WTC11 (cell line): Measurements from ENCODE around the gene FOXA2. TPM values are rescaled to one million over a fixed set of nuclear protein-coding genes. Genes with fewer than 3 reads are reported as not detected.
A peak's percentile ranks its signal among the peaks of the same experiment; 100 is the strongest.

Source experiments
- ATAC-seq: fragments of 200-7000 bp; cut with Tn5 transposase; 2 replicates; pipeline ENCODE4 v1.10.0; 2021; ENCODE audit warnings: mild to moderate bottlenecking, moderate library complexity
- CTCF ChIA-PET: fragments of 300-600 bp; sonication (Branson Sonifier 250); formaldehyde crosslinking; loops from one replicate; lab custom pipeline; 2021; ENCODE audit warnings: antibody characterized with exemption; lab: Charles Lee
- POLR2A ChIA-PET: fragments of 350-600 bp; sonication (Branson Sonifier 250); formaldehyde crosslinking; loops from one replicate; lab custom pipeline; 2021; ENCODE audit warnings: antibody characterized with exemption; lab: Charles Lee
- DNase-seq: peaks from one replicate; pipeline ENCODE4 v3.0.0; 2021; ENCODE audit warnings: low spot score
- H3K27ac Mint-ChIP-seq: 2 replicates; pipeline ENCODE4 v1.8.0; 2021; ENCODE audit warnings: mixed read lengths
- H3K27me3 Mint-ChIP-seq: 2 replicates; pipeline ENCODE4 v1.8.0; 2021; ENCODE audit warnings: low read depth, mild to moderate bottlenecking, moderate library complexity, mixed read lengths
- H3K36me3 Mint-ChIP-seq: 2 replicates; pipeline ENCODE4 v1.8.0; 2021; ENCODE audit warnings: mixed read lengths
- H3K4me1 Mint-ChIP-seq: 2 replicates; pipeline ENCODE4 v1.8.0; 2022; ENCODE audit warnings: mixed read lengths
- H3K4me3 Mint-ChIP-seq: 2 replicates; pipeline ENCODE4 v1.8.0; 2021; ENCODE audit warnings: mild to moderate bottlenecking, moderate library complexity, mixed read lengths
- H3K9me3 Mint-ChIP-seq: 2 replicates; pipeline ENCODE4 v1.8.0; 2021; ENCODE audit warnings: mixed read lengths
- CBFB ChIP-seq: sonication (generic); formaldehyde crosslinking; IDR thresholded peaks from 2 replicates; pipeline ENCODE4 v1.8.1; 2022; ENCODE audit warnings: mild to moderate bottlenecking, low read depth, missing genetic modification reagents
- ERG ChIP-seq: fragments of 250-450 bp; sonication (Bioruptor Pico); IDR thresholded peaks from 2 replicates; pipeline ENCODE4 v1.8.0; 2021; ENCODE audit warnings: mild to moderate bottlenecking
- GABPB1 ChIP-seq: sonication (generic); formaldehyde crosslinking; IDR thresholded peaks from 2 replicates; pipeline ENCODE4 v1.8.1; 2023; ENCODE audit warnings: mild to moderate bottlenecking, missing genetic modification reagents
- MYBL2 ChIP-seq: sonication (generic); formaldehyde crosslinking; IDR thresholded peaks from 2 replicates; pipeline ENCODE4 v1.8.1; 2023; ENCODE audit warnings: mild to moderate bottlenecking, moderate library complexity, missing genetic modification reagents
- NFATC4 ChIP-seq: fragments of 250-450 bp; sonication (Bioruptor Pico); IDR thresholded peaks from 2 replicates; pipeline ENCODE4 v1.9.0; 2021; ENCODE audit warnings: mild to moderate bottlenecking
- NFE2L1 ChIP-seq: sonication (generic); formaldehyde crosslinking; IDR thresholded peaks from 2 replicates; pipeline ENCODE4 v1.8.1; 2023; ENCODE audit warnings: missing genetic modification reagents
- NR1H2 ChIP-seq: sonication (generic); formaldehyde crosslinking; IDR thresholded peaks from 2 replicates; pipeline ENCODE4 v1.9.0; 2021; ENCODE audit warnings: mild to moderate bottlenecking, moderate library complexity, missing genetic modification reagents
- STAT6 ChIP-seq: sonication (generic); formaldehyde crosslinking; conservative IDR thresholded peaks from 2 replicates; pipeline ENCODE4 v1.8.1; 2023; ENCODE audit warnings: mild to moderate bottlenecking, low read depth, missing genetic modification reagents, moderate library complexity
- TEAD1 ChIP-seq: sonication (generic); formaldehyde crosslinking; IDR thresholded peaks from 2 replicates; pipeline ENCODE4 v1.8.0; 2022; ENCODE audit warnings: mild to moderate bottlenecking, missing genetic modification reagents
- ZNF423 ChIP-seq: fragments of 250-450 bp; sonication (Bioruptor Pico); IDR thresholded peaks from 2 replicates; pipeline ENCODE4 v2.1.2; 2022; ENCODE audit warnings: mild to moderate bottlenecking, moderate library complexity
- ZNF532 ChIP-seq: fragments of 250-450 bp; sonication (Bioruptor Pico); IDR thresholded peaks from 2 replicates; pipeline ENCODE4 v1.9.0; 2021; ENCODE audit warnings: mild to moderate bottlenecking, borderline replicate concordance
- total RNA-seq: library from RNA; stranded (reverse); gene quantifications from 3 replicates; pipeline ENCODE4 v1.2.3, GENCODE V29; 2021

The FOXA2 gene
- total RNA-seq, 1 experiment from 2014 or later, result 3.1 TPM

- TF ChIP-seq CBFB (CRISPR knock-in tag), result no peak
- no peak for TF ChIP-seq MYBL2
Observed at GRCh38 chr20:22583773-22584521, 425 bp downstream of the FOXA2 start (continued).

- peak; percentile 41 for DNase-seq
- peaks cover 7% of the 10 kb centered on the region; the same call in 1 of the 2 replicates for H3K36me3 Mint-ChIP-seq
- POLR2A ChIA-PET, result interaction anchor here (1.0 kb wide), 1 partner anchor 9 kb away, joined by 3 read pairs; no protein-coding TSS in a partner anchor
- H3K27ac Mint-ChIP-seq, result no peak overlapping the region
- TF ChIP-seq GABPB1 (CRISPR knock-in tag) (0 out of 2 replicates have a peak, but pooled peaks have one; percentile 35), NFE2L1 (CRISPR knock-in tag) (no peak)
- H3K27me3 Mint-ChIP-seq, result peaks cover 94% of the 10 kb centered on the region
- H3K4me3 Mint-ChIP-seq, result peak overlapping the region; percentile 66
- no peak for ATAC-seq
- peaks cover 55% of the 10 kb centered on the region for H3K4me1 Mint-ChIP-seq
- CTCF ChIA-PET, result interaction anchor here (1.0 to 2.1 kb wide), 5 partner anchors 10 to 249 kb away, joined by 3 to 6 read pairs (median 5); no protein-coding TSS in a partner anchor
- no peaks in the 10 kb centered on the region for H3K9me3 Mint-ChIP-seq
Observed at GRCh38 chr20:22582964-22583772, 1.2 kb downstream of the FOXA2 start.

GRCh38 chr20:22582386-22582963, 1.9 kb downstream of the FOXA2 start:
- ChIA-PET CTCF (no interaction called here), POLR2A (interaction anchor here (0.6 kb wide), 1 partner anchor 114 kb away, joined by 9 read pairs; no protein-coding TSS in a partner anchor)
- DNase-seq (peak; percentile 37), ATAC-seq (no peak)
- TF ChIP-seq NFATC4 (CRISPR knock-in tag), result no peak
- Mint-ChIP-seq H3K9me3 (no peaks in the 10 kb centered on the region), H3K4me1 (peaks cover 59% of the 10 kb centered on the region), H3K27ac (no peak overlapping the region), H3K4me3 (peak overlapping the region; percentile 53), H3K36me3 (peaks cover 7% of the 10 kb centered on the region; the same call in 1 of the 2 replicates), H3K27me3 (peaks cover 94% of the 10 kb centered on the region)

- H3K4me3 Mint-ChIP-seq, result peak overlapping the region; percentile 54
- DNase-seq, result peak; percentile 33
- peaks cover 7% of the 10 kb centered on the region; the same call in 1 of the 2 replicates for H3K36me3 Mint-ChIP-seq
- peaks cover 58% of the 10 kb centered on the region for H3K4me1 Mint-ChIP-seq
- TF ChIP-seq STAT6 (CRISPR knock-in tag), result no peak
- TF ChIP-seq TEAD1, result no peak
- TF ChIP-seq ERG, result no peak
- TF ChIP-seq ZNF423 (CRISPR knock-in tag), result peak; percentile 62
- TF ChIP-seq NR1H2, result no peak
- TF ChIP-seq ZNF532, result no peak
- H3K27me3 Mint-ChIP-seq, result peaks cover 94% of the 10 kb centered on the region
- no peaks in the 10 kb centered on the region for H3K9me3 Mint-ChIP-seq
- ChIA-PET CTCF (no interaction called here), POLR2A (interaction anchor here (0.6 kb wide), 1 partner anchor 114 kb away, joined by 9 read pairs; no protein-coding TSS in a partner anchor)
- no peak overlapping the region for H3K27ac Mint-ChIP-seq
- ATAC-seq, result no peak
Observed at GRCh38 chr20:22581437-22582385, 2.7 kb downstream of the FOXA2 start.
